B cell (primary cell): ENCODE measurements around the gene LRCH1.

Experiments used
- CTCF ChIP-seq: fragments of 200-600 bp; IDR thresholded peaks from one replicate; pipeline ENCODE4 v1.8.0; 2022; ENCODE audit warnings: antibody characterized with exemption, mild to moderate bottlenecking
- EZH2 ChIP-seq: IDR thresholded peaks from 2 replicates; pipeline ENCODE4 v1.6.1; 2012; ENCODE audit warnings: borderline replicate concordance, low read depth, mild to moderate bottlenecking, moderate library complexity, low read length; ENCODE audit not compliant: insufficient read depth, poor library complexity, severe bottlenecking

DNA sequence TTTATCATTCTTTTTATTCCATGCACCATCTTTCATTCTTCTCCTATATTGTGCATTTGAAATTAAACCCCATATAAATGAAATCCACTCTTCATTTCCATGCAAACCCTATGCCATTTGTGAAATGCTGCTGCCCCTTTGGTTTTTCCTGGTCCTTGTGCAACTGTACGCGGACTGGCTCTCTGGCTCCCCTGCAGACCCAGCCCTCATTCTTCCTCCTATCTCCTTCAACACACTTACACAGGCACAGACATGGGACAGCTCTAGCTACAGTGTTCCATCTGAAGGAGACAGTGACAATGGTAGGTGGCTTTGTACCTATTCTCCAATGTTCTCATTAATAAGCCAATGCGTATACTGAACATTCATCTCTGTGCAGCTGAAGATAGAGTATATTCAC is 162.4 kb downstream of the LRCH1 start:
- TF ChIP-seq EZH2: no peak
- TF ChIP-seq CTCF: no peak
